Type B pancreatic cell (in vitro differentiated cells): ENCODE results near the gene SENP3. TPM values are rescaled to one million over a fixed set of nuclear protein-coding genes. Genes with fewer than 3 reads are reported as not detected.

Experiments
- DNase-seq: peaks from one replicate; pipeline ENCODE4 v3.0.0; 2021; ENCODE audit warnings: mixed read lengths; ENCODE audit not compliant: unreplicated experiment; ENCODE audit errors: extremely low spot score
- H3K27ac Mint-ChIP-seq: 2 replicates; pipeline ENCODE4 v1.8.0; 2021; ENCODE audit warnings: mild to moderate bottlenecking, mixed read lengths
- H3K27me3 Mint-ChIP-seq: 2 replicates; pipeline ENCODE4 v1.8.0; 2021; ENCODE audit warnings: mixed read lengths
- H3K36me3 Mint-ChIP-seq: 2 replicates; pipeline ENCODE4 v1.8.0; 2021; ENCODE audit warnings: mixed read lengths
- H3K4me1 Mint-ChIP-seq: one replicate; pipeline ENCODE4 v1.8.0; 2021; ENCODE audit warnings: mixed read lengths; ENCODE audit not compliant: unreplicated experiment
- H3K4me3 Mint-ChIP-seq: 2 replicates; pipeline ENCODE4 v1.8.0; 2021; ENCODE audit warnings: mild to moderate bottlenecking, mixed read lengths
- H3K9me3 Mint-ChIP-seq: 2 replicates; pipeline ENCODE4 v1.8.0; 2021; ENCODE audit warnings: mixed read lengths
- CTCF ChIP-seq: fragments of 200-600 bp; sonication (generic); conservative IDR thresholded peaks from 2 replicates; pipeline ENCODE4 v1.5.0; 2021; ENCODE audit warnings: antibody characterized with exemption, mild to moderate bottlenecking
- total RNA-seq: library from RNA; stranded (reverse); gene quantifications from 2 replicates; pipeline ENCODE4 v1.2.1, GENCODE V29; 2021; ENCODE audit warnings: low replicate concordance

The SENP3 gene
- total RNA-seq, 1 donor from 2014 or later, result 52.7 TPM

- H3K27me3 Mint-ChIP-seq, result peaks cover 6% of the 10 kb centered on the region
- peaks cover 55% of the 10 kb centered on the region for H3K4me1 Mint-ChIP-seq
- H3K4me3 Mint-ChIP-seq, result peak overlapping the region; percentile 99
- no peak for DNase-seq
- H3K27ac Mint-ChIP-seq, result peak overlapping the region; percentile 100
- H3K36me3 Mint-ChIP-seq, result peaks cover 49% of the 10 kb centered on the region
- no peaks in the 10 kb centered on the region for H3K9me3 Mint-ChIP-seq
- TF ChIP-seq CTCF, result no peak
Measured at GRCh38 chr17:7575481-7575883, 13.8 kb downstream of the SENP3 start.

- Mint-ChIP-seq H3K4me1 (peaks cover 60% of the 10 kb centered on the region), H3K9me3 (no peaks in the 10 kb centered on the region), H3K36me3 (peaks cover 51% of the 10 kb centered on the region), H3K27me3 (peaks cover 6% of the 10 kb centered on the region), H3K4me3 (peak overlapping the region; percentile 57), H3K27ac (peak overlapping the region; percentile 100)
- no peak for TF ChIP-seq CTCF
- no peak for DNase-seq
Measured at GRCh38 chr17:7575959-7576358, 14.2 kb downstream of the SENP3 start.

GRCh38 chr17:7576432-7576937 lies 14.8 kb downstream of the SENP3 start:
- Mint-ChIP-seq H3K36me3 (peaks cover 54% of the 10 kb centered on the region), H3K4me1 (peaks cover 62% of the 10 kb centered on the region), H3K27ac (peak overlapping the region; percentile 100), H3K9me3 (no peaks in the 10 kb centered on the region), H3K27me3 (peaks cover 6% of the 10 kb centered on the region), H3K4me3 (peak overlapping the region; percentile 57)
- TF ChIP-seq CTCF, result no peak
- DNase-seq, result no peak

- no peak for DNase-seq
- Mint-ChIP-seq H3K36me3 (peaks cover 53% of the 10 kb centered on the region), H3K9me3 (no peaks in the 10 kb centered on the region), H3K4me1 (peaks cover 59% of the 10 kb centered on the region), H3K4me3 (peak overlapping the region; percentile 57), H3K27me3 (peaks cover 5% of the 10 kb centered on the region), H3K27ac (peak overlapping the region; percentile 100)
- peak; percentile 29 for TF ChIP-seq CTCF
Measured at GRCh38 chr17:7577327-7578199, 15.8 kb downstream of the SENP3 start.

GRCh38 chr17:7579001-7579833 lies 17.5 kb downstream of the SENP3 start, which contains the start of gene CD68:
Gene CD68 (plus strand): TSS chr17:7579638. CDS start chr17:7579678, 40 bp downstream.
- DNase-seq, result no peak
- H3K27ac Mint-ChIP-seq, result peak within 1 kb of the TSS; percentile 100
- no peak for TF ChIP-seq CTCF
- H3K27me3 Mint-ChIP-seq, result no peaks in the 10 kb centered on the region
- no peaks in the 10 kb centered on the region for H3K9me3 Mint-ChIP-seq
- peaks cover 43% of the 10 kb centered on the region for H3K36me3 Mint-ChIP-seq
- H3K4me3 Mint-ChIP-seq, result peak within 1 kb of the TSS; percentile 71
- H3K4me1 Mint-ChIP-seq, result peaks cover 67% of the 10 kb centered on the region
